ENCODE data around the gene ZSCAN29. TPM values are rescaled to one million over a fixed set of nuclear protein-coding genes. Genes with fewer than 3 reads are reported as not detected.

The ZSCAN29 gene
- total and polyA plus RNA-seq, 8 donors = 7.0 to 18.8 (median 12.8) TPM

DNA sequence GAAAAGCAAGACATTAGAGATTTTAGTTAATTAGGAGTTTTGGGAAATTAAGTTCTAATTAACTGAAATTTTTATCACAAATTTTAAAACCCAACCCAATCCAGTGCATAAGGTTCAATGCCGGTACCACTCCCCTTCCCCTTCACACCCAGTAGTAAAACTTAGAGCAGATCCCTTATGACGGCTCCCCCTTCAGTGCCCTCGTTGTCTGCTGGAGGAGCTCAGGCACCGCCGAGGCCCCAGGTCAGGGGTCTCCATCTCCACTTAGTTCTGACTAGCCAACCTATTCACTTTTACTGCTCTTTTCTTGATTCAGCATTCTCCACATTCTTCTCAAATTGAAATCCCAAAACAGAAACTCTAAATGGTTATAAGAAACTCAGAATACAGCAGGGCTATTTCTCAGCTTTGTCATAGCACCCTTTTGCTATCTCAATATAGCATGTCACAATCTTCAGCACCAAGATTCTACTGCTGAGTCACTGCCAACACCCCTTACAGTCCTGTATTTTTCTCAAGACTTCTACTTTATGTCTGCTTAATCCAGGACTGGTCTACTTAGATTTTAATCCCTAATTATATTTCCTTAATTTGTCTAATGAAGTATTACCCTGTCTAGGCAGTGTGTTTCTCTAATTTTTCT lies 39.9 kb upstream of the ZSCAN29 start:
- Histone ChIP-seq H3K27ac (no peak overlapping the region), H3K36me3 (peaks cover 3 to 44% (median 11%) of the 10 kb centered on the region in 3 donors), H3K4me1 (no peaks in the 10 kb centered on the region), H3K9me3 (no peaks in the 10 kb centered on the region), H3K4me3 (no peak overlapping the region), H3K27me3 (no peaks in the 10 kb centered on the region)
- no peak for TF ChIP-seq CTCF (IDR thresholded peaks at IDR 0.05)
- 91 to 92% methylated on average over 5 of the region's 5 CpGs for WGBS, 2 donors
- DNase-seq (no peak), FAIRE-seq (no peak), ATAC-seq (no peak)
- intact Hi-C loops (cut with DNase I) = no loop called here

GRCh38 chr15:43408789-43409188 lies 37.9 kb upstream of the ZSCAN29 start:
- H3K4me3 ChIP-seq = no peak overlapping the region
- 64 to 66% methylated on average over 4 of the region's 4 CpGs for WGBS, 2 donors
- H3K36me3 ChIP-seq = peaks cover 9 to 57% (median 13%) of the 10 kb centered on the region in 3 donors
- TF ChIP-seq CTCF (IDR thresholded peaks at IDR 0.05) = no peak
- H3K27me3 ChIP-seq = no peaks in the 10 kb centered on the region
- H3K4me1 ChIP-seq = no peaks in the 10 kb centered on the region
- DNase-seq (no peak), ATAC-seq (no peak), FAIRE-seq (no peak)
- no peak overlapping the region for H3K27ac ChIP-seq
- intact Hi-C loops (cut with DNase I) = no loop called here
- H3K9me3 ChIP-seq = no peaks in the 10 kb centered on the region

GRCh38 chr15:43406808-43407207 lies 36.0 kb upstream of the ZSCAN29 start:
- Histone ChIP-seq H3K27me3 (no peaks in the 10 kb centered on the region), H3K4me3 (no peak overlapping the region), H3K36me3 (peaks cover 9 to 63% (median 10%) of the 10 kb centered on the region in 3 donors), H3K4me1 (no peaks in the 10 kb centered on the region), H3K27ac (no peak overlapping the region), H3K9me3 (no peaks in the 10 kb centered on the region)
- 91 to 93% methylated on average over 2 of the region's 2 CpGs for WGBS, 2 donors
- FAIRE-seq = no peak
- DNase-seq = no peak
- intact Hi-C loops (cut with DNase I) = no loop called here
- TF ChIP-seq CTCF (IDR thresholded peaks at IDR 0.05) = no peak
- ATAC-seq = no peak

DNA sequence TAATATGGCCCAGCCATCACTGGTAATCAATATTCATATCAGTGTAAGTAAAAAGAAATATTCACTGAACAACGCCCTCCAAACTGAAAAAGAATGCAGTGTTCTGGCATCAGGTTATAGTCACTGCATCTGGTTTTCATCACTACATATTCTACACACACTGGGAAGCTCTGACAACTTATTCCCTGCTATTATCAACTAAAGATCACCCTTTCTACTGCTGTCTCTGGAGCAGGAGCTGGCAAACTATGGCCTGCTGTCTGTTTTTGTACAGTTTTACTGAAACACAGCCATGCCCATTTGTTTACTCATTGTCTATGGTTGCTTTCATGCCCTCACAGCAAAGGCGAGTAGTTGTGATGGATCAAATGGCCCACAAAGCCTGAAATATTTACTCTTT lies 35.3 kb upstream of the ZSCAN29 start:
- FAIRE-seq (no peak), ATAC-seq (no peak), DNase-seq (no peak)
- no peaks in the 10 kb centered on the region for H3K9me3 ChIP-seq
- TF ChIP-seq CTCF (IDR thresholded peaks at IDR 0.05) = no peak
- 64 to 75% methylated on average over 2 of the region's 2 CpGs for WGBS, 2 donors
- intact Hi-C loops (cut with DNase I) = no loop called here
- H3K4me3 ChIP-seq = no peak overlapping the region
- no peaks in the 10 kb centered on the region for H3K4me1 ChIP-seq
- H3K27ac ChIP-seq = no peak overlapping the region
- no peaks in the 10 kb centered on the region for H3K27me3 ChIP-seq
- peaks cover 9 to 70% (median 10%) of the 10 kb centered on the region in 3 donors for H3K36me3 ChIP-seq

DNA sequence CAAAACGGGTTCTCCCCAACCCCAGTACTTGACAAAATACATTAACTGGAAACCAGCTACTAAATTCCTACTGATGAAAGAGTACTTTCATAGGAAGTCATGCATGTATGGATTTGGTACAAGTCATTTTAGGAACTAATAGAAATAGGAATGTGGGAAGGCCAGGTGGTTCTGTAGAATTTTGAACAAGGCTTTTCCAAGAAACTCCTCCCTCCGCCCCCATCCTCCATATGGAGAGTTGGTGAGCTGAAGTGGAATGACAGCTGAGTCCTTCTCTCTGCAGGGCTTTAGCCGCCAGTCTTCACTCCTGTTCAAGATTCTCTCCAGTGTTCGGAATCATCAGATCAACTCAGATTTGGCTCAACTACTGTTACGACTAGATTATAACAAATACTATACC lies 33.3 kb upstream of the ZSCAN29 start:
- Histone ChIP-seq H3K4me3 (no peak overlapping the region), H3K9me3 (no peaks in the 10 kb centered on the region), H3K4me1 (no peaks in the 10 kb centered on the region), H3K36me3 (peaks cover 9 to 89% (median 13%) of the 10 kb centered on the region in 3 donors), H3K27me3 (no peaks in the 10 kb centered on the region), H3K27ac (no peak overlapping the region)
- ATAC-seq (no peak), FAIRE-seq (no peak), DNase-seq (no peak)
- WGBS, 2 donors = 84 to 86% methylated on average over 5 of the region's 5 CpGs
- no peak for TF ChIP-seq CTCF (IDR thresholded peaks at IDR 0.05)
- intact Hi-C loops (cut with DNase I) = no loop called here
